ENCODE results near the gene LHCGR. TPM values are rescaled to one million over a fixed set of nuclear protein-coding genes. Genes with fewer than 3 reads are reported as not detected.

Gene LHCGR
- total and polyA plus RNA-seq, 2 experiments from 2014 or later: 0.45 to 0.66 TPM

GRCh38 chr2:48651158-48651790 is 104.2 kb downstream of the LHCGR start:
- H3K27me3 Mint-ChIP-seq (ENCODE audit: insufficient read depth, low read depth, poor library complexity): no peaks in the 10 kb centered on the region
- no peak overlapping the region for H3K4me2 ChIP-seq
- H3K27ac Mint-ChIP-seq: no peak overlapping the region
- H3K36me3 Mint-ChIP-seq (ENCODE audit: low read depth): no peaks in the 10 kb centered on the region
- H3K4me1 Mint-ChIP-seq: peaks cover 4% of the 10 kb centered on the region; the same call in 2 of the 3 replicates
- H3K9me3 Mint-ChIP-seq: no peaks in the 10 kb centered on the region
- DNase-seq (ENCODE audit: low spot score): no peak
- no peak overlapping the region for H3K27ac ChIP-seq (ENCODE audit: low read depth)
- H3K9me2 ChIP-seq (ENCODE audit: insufficient read depth): no peaks in the 10 kb centered on the region
- no peaks in the 10 kb centered on the region for H3K36me3 ChIP-seq (ENCODE audit: insufficient read depth)
- H3K79me2 ChIP-seq (replicated peaks; ENCODE audit: insufficient read depth): no peaks in the 10 kb centered on the region
- no peak for ATAC-seq
- no peaks in the 10 kb centered on the region for H3F3A ChIP-seq (replicated peaks; ENCODE audit: low read depth)
- H3K27me3 ChIP-seq (ENCODE audit: insufficient read depth): no peaks in the 10 kb centered on the region
- TF ChIP-seq ZNF462 (CRISPR knock-in tag; IDR thresholded peaks at IDR 0.05) (no peak), NANOG (IDR thresholded peaks at IDR 0.05; ENCODE audit: borderline replicate concordance) (no peak), STAT1 (IDR thresholded peaks at IDR 0.05; ENCODE audit: unreplicated experiment) (no peak), ZNF114 (CRISPR knock-in tag; IDR thresholded peaks at IDR 0.05) (no peak), ZNF331 (CRISPR knock-in tag; IDR thresholded peaks at IDR 0.05; ENCODE audit: low read depth) (no peak), ETS1 (IDR thresholded peaks at IDR 0.05) (no peak), POLR2AphosphoS5 (IDR thresholded peaks at IDR 0.05; ENCODE audit: low read depth) (no peak), EZH2 (IDR thresholded peaks at IDR 0.05; ENCODE audit: low read depth, unreplicated experiment) (no peak), CREB1 (CRISPR knock-in tag; IDR thresholded peaks at IDR 0.05; ENCODE audit: low read depth) (no peak), REST (IDR thresholded peaks at IDR 0.05; ENCODE audit: unreplicated experiment) (no peak), CTCF (conservative IDR thresholded peaks at IDR 0.05; ENCODE audit: low read depth in 2 of 2) (no peak), JUNB (IDR thresholded peaks at IDR 0.05; ENCODE audit: unreplicated experiment) (no peak), EZH2phosphoT487 (IDR thresholded peaks at IDR 0.05; ENCODE audit: unreplicated experiment) (no peak)
- no peak overlapping the region for H3K4me3 ChIP-seq
- H2AFZ ChIP-seq: no peak overlapping the region
- H3K4me1 ChIP-seq (ENCODE audit: insufficient read depth): no peaks in the 10 kb centered on the region
- H4K20me1 ChIP-seq (replicated peaks; ENCODE audit: insufficient read depth): no peaks in the 10 kb centered on the region
- no peak overlapping the region for H3K4me3 Mint-ChIP-seq

Data from GM23338 (cell line).